ENCODE results near the gene ONECUT1. TPM values are rescaled to one million over a fixed set of nuclear protein-coding genes. Genes with fewer than 3 reads are reported as not detected.

The ONECUT1 gene
- total and polyA plus RNA-seq, 9 donors, result 0.28 TPM; not detected in 8

GRCh38 chr15:52726195-52726594 lies 63.9 kb downstream of the ONECUT1 start:
- H3K27ac ChIP-seq, result no peak overlapping the region
- TF ChIP-seq POLR2A (IDR thresholded peaks at IDR 0.05) (no peak), CTCF (IDR thresholded peaks at IDR 0.05) (no peak), EP300 (IDR thresholded peaks at IDR 0.05) (no peak)
- DNase-seq, result no peak
- H3K4me3 ChIP-seq, result no peak overlapping the region
- intact Hi-C loops (cut with DNase I), result no loop called here
- H3K9me3 ChIP-seq, result no peaks in the 10 kb centered on the region
- H3K27me3 ChIP-seq, result no peaks in the 10 kb centered on the region
- no peaks in the 10 kb centered on the region for H3K4me1 ChIP-seq (ENCODE audit: insufficient read depth)
- 91 to 94% (median 92%) methylated on average over 2 of the region's 2 CpGs for WGBS, 3 donors
- no peaks in the 10 kb centered on the region for H3K36me3 ChIP-seq

- intact Hi-C loops (cut with DNase I), result no loop called here
- TF ChIP-seq CTCF (IDR thresholded peaks at IDR 0.05) (no peak), EP300 (IDR thresholded peaks at IDR 0.05) (no peak)
- Histone ChIP-seq H3K4me1 (ENCODE audit: insufficient read depth) (no peaks in the 10 kb centered on the region), H3K4me3 (no peak overlapping the region), H3K27ac (no peak overlapping the region), H3K36me3 (no peaks in the 10 kb centered on the region), H3K9me3 (no peaks in the 10 kb centered on the region), H3K27me3 (no peaks in the 10 kb centered on the region)
- WGBS, 3 donors, result 61 to 67% (median 65%) methylated on average over 2 of the region's 2 CpGs
- no peak for DNase-seq
Measured at GRCh38 chr15:52718551-52718950, 71.6 kb downstream of the ONECUT1 start.

- Histone ChIP-seq H3K27ac (no peak overlapping the region), H3K4me1 (ENCODE audit: insufficient read depth) (no peaks in the 10 kb centered on the region), H3K36me3 (no peaks in the 10 kb centered on the region), H3K9me3 (no peaks in the 10 kb centered on the region), H3K27me3 (no peaks in the 10 kb centered on the region), H3K4me3 (no peak overlapping the region)
- DNase-seq, result no peak
- TF ChIP-seq EP300 (IDR thresholded peaks at IDR 0.05), result no peak
- TF ChIP-seq POLR2A (IDR thresholded peaks at IDR 0.05), result no peak
- TF ChIP-seq CTCF (IDR thresholded peaks at IDR 0.05), result no peak
- WGBS, 3 donors, result 72 to 76% (median 73%) methylated on average over 6 of the region's 6 CpGs
- intact Hi-C loops (cut with DNase I), result no loop called here
Measured at GRCh38 chr15:52717924-52718323, 72.2 kb downstream of the ONECUT1 start.

GRCh38 chr15:52717481-52717880 lies 72.7 kb downstream of the ONECUT1 start:
- Histone ChIP-seq H3K27me3 (no peaks in the 10 kb centered on the region), H3K36me3 (no peaks in the 10 kb centered on the region), H3K9me3 (no peaks in the 10 kb centered on the region), H3K4me1 (ENCODE audit: insufficient read depth) (no peaks in the 10 kb centered on the region), H3K4me3 (no peak overlapping the region), H3K27ac (no peak overlapping the region)
- DNase-seq, result no peak
- intact Hi-C loops (cut with DNase I), result no loop called here
- 90 to 91% (median 90%) methylated on average over 6 of the region's 6 CpGs for WGBS, 3 donors
- no peak for TF ChIP-seq POLR2A (IDR thresholded peaks at IDR 0.05)
- no peak for TF ChIP-seq CTCF (IDR thresholded peaks at IDR 0.05)

GRCh38 chr15:52716536-52716935 lies 73.6 kb downstream of the ONECUT1 start:
- TF ChIP-seq EP300 (IDR thresholded peaks at IDR 0.05), result no peak
- no peak for TF ChIP-seq CTCF (IDR thresholded peaks at IDR 0.05)
- TF ChIP-seq POLR2A (IDR thresholded peaks at IDR 0.05), result no peak
- no peaks in the 10 kb centered on the region for H3K36me3 ChIP-seq
- H3K27ac ChIP-seq, result no peak overlapping the region
- no peaks in the 10 kb centered on the region for H3K27me3 ChIP-seq
- H3K4me3 ChIP-seq, result no peak overlapping the region
- H3K9me3 ChIP-seq, result no peaks in the 10 kb centered on the region
- no peaks in the 10 kb centered on the region for H3K4me1 ChIP-seq (ENCODE audit: insufficient read depth)
- WGBS, 3 donors, result 17 to 43% (median 31%) methylated on average over 2 of the region's 2 CpGs
- no peak for DNase-seq
- intact Hi-C loops (cut with DNase I), result no loop called here

Measured in ovary (tissue), 9 donors.